Endothelial cell of umbilical vein (primary cell): Measurements from ENCODE around the gene DYNC1LI1. TPM values are rescaled to one million over a fixed set of nuclear protein-coding genes. Genes with fewer than 3 reads are reported as not detected.

Source experiments
- BruUV-seq: library from RNA; stranded (reverse); fragments of 400-500 nt; replicated peaks from 2 replicates; lab custom pipeline; 2021; lab: Mats Ljungman, UMichigan
- CTCF ChIA-PET: fragments of 300-600, 350-600 bp; sonication (Branson Sonifier 250); formaldehyde crosslinking; loops from one replicate; lab custom pipeline; 2021; ENCODE audit warnings: antibody characterized with exemption, inconsistent platforms; lab: Charles Lee
- POLR2A ChIA-PET: fragments of 300-600, 350-600 bp; sonication (Branson Sonifier 250); formaldehyde crosslinking; loops from one replicate; lab custom pipeline; 2021; ENCODE audit warnings: antibody characterized with exemption, inconsistent platforms; lab: Charles Lee
- DNase-seq: peaks from one replicate; pipeline ENCODE4 v3.0.0-alpha.2; 2011; ENCODE audit warnings: low read depth, low spot score
- FAIRE-seq: peaks from 2 replicates; lab custom pipeline; 2011; peaks lifted over from hg19 to GRCh38; lab: Jason Lieb, UNC
- H2AFZ ChIP-seq: 2 replicates; pipeline ENCODE4 v1.6.0; 2012; ENCODE audit warnings: low read depth, low read length, control low read depth, inconsistent platforms
- H3K27ac ChIP-seq: 2 replicates; pipeline ENCODE4 v1.5.1; 2011; ENCODE audit warnings: low read depth, mild to moderate bottlenecking, control low read depth, low read length, moderate library complexity; ENCODE audit not compliant: insufficient read depth
- H3K27me3 ChIP-seq, 2 experiments: 2 replicates each; pipeline versions ENCODE4 v1.6.0 to v1.6.1; 2011; ENCODE audit warnings: low read length in 2 of 2, mixed read lengths in 1 of 2; ENCODE audit not compliant: control insufficient read depth in 2 of 2, insufficient read depth in 2 of 2
- H3K36me3 ChIP-seq, 2 experiments: 2 replicates in 1 of 2; 3 replicates in 1 of 2; pipeline ENCODE4 v1.5.1; 2011; ENCODE audit warnings: low read length in 2 of 2, mild to moderate bottlenecking in 1 of 2, moderate library complexity in 1 of 2; ENCODE audit not compliant: control insufficient read depth in 2 of 2, insufficient read depth in 2 of 2; ENCODE audit errors: extremely low read depth in 1 of 2
- H3K4me1 ChIP-seq: 3 replicates; pipeline ENCODE4 v1.5.1; 2011; ENCODE audit warnings: mild to moderate bottlenecking, low read length; ENCODE audit not compliant: control insufficient read depth, insufficient read depth; ENCODE audit errors: extremely low read depth
- H3K4me2 ChIP-seq: 2 replicates; pipeline ENCODE4 v1.6.1; 2011; ENCODE audit warnings: low read length, control low read depth, mixed read lengths; ENCODE audit not compliant: insufficient read depth
- H3K4me3 ChIP-seq, 3 experiments: fragments of 200-600 bp in 1 of 3; sonication (generic), shearing (Covaris generic) in 1 of 3; replicated peaks in 1 of 3; 2 replicates each; pipeline ENCODE4 v1.5.1; 2011 to 2016; ENCODE audit warnings: control low read depth in 3 of 3, low read length in 3 of 3, mild to moderate bottlenecking in 2 of 3, inconsistent platforms in 1 of 3, low read depth in 1 of 3, moderate library complexity in 1 of 3; ENCODE audit not compliant: insufficient read depth in 1 of 3
- H3K79me2 ChIP-seq: 2 replicates; pipeline ENCODE4 v1.6.0; 2012; ENCODE audit warnings: low read length, inconsistent platforms; ENCODE audit not compliant: control insufficient read depth, insufficient read depth
- H3K9ac ChIP-seq: replicated peaks from 2 replicates; pipeline ENCODE3; 2011; ENCODE audit warnings: low read length, control low read depth; ENCODE audit not compliant: insufficient read depth; ENCODE audit errors: extremely low read depth
- H3K9me1 ChIP-seq: replicated peaks from 3 replicates; pipeline ENCODE4 v1.6.0; 2011; ENCODE audit warnings: mild to moderate bottlenecking, low read length; ENCODE audit not compliant: control insufficient read depth, insufficient read depth; ENCODE audit errors: extremely low read depth
- H3K9me3 ChIP-seq: replicated peaks from 2 replicates; pipeline ENCODE4 v1.5.1; 2012; ENCODE audit warnings: low read length, inconsistent platforms; ENCODE audit not compliant: control insufficient read depth, insufficient read depth
- H4K20me1 ChIP-seq: replicated peaks from 2 replicates; pipeline ENCODE3; 2011; ENCODE audit warnings: mild to moderate bottlenecking, low read length; ENCODE audit not compliant: control insufficient read depth, insufficient read depth; ENCODE audit errors: extremely low read depth
- CTCF ChIP-seq, 2 donors: IDR thresholded peaks; 1 replicate in 1 of 2; 2 replicates in 1 of 2; pipeline ENCODE4 v1.5.1; 2011; ENCODE audit warnings: low read length in 2 of 2, mild to moderate bottlenecking in 2 of 2, moderate library complexity in 2 of 2, control low read depth in 1 of 2, inconsistent platforms in 1 of 2, low read depth in 1 of 2; ENCODE audit not compliant: insufficient read depth in 1 of 2; ENCODE audit errors: extremely low read depth in 1 of 2
- EZH2 ChIP-seq: IDR thresholded peaks from 2 replicates; pipeline ENCODE4 v1.6.1; 2012; ENCODE audit warnings: borderline replicate concordance, low read depth, mild to moderate bottlenecking, moderate library complexity, low read length, inconsistent platforms; ENCODE audit not compliant: severe bottlenecking
- FOS ChIP-seq: IDR thresholded peaks from 2 replicates; pipeline ENCODE4 v1.6.1; 2011; ENCODE audit warnings: mild to moderate bottlenecking, low read length, moderate library complexity, borderline replicate concordance; ENCODE audit not compliant: insufficient read depth
- GATA2 ChIP-seq: IDR thresholded peaks from 2 replicates; pipeline ENCODE4 v1.7.0; 2011; ENCODE audit warnings: low read depth, mild to moderate bottlenecking, moderate library complexity, mixed read lengths, low read length; ENCODE audit not compliant: insufficient read length, insufficient read depth
- JUN ChIP-seq: IDR thresholded peaks from 2 replicates; pipeline ENCODE4 v1.6.1; 2011; ENCODE audit warnings: borderline replicate concordance, low read depth; ENCODE audit not compliant: insufficient read length, insufficient read depth
- MAX ChIP-seq: IDR thresholded peaks from 2 replicates; pipeline ENCODE4 v1.6.1; 2011; ENCODE audit not compliant: insufficient read depth, insufficient read length
- POLR2A ChIP-seq: IDR thresholded peaks from 2 replicates; pipeline ENCODE4 v1.6.1; 2012; ENCODE audit warnings: low read depth, mild to moderate bottlenecking, control low read depth, low read length
- POLR2AphosphoS5 ChIP-seq: IDR thresholded peaks from 2 replicates; pipeline ENCODE4 v1.6.1; 2012; ENCODE audit warnings: low read depth, mild to moderate bottlenecking, control low read depth, low read length, moderate library complexity; ENCODE audit not compliant: insufficient read depth
- dilution Hi-C: fragments of 300-500 bp; cut with MboI; formaldehyde crosslinking; loops from one replicate; pipeline ENCODE4 v1.15.0; 2019; ENCODE audit warnings: low sequenced_read_pairs; ENCODE audit not compliant: extremely low pct_ligation_motif_present
- intact Hi-C: fragments of 100-400 bp; cut with micrococcal nuclease; formaldehyde crosslinking; loops from one replicate; pipeline ENCODE4 v1.10.0; 2022
- polyA plus RNA-seq, 4 experiments: library from polyadenylated mRNA; depleted of rRNA in 3 of 4; stranded (reverse) in 3 of 4; unstranded in 1 of 4; fragments of >200 nt; gene quantifications; 2 replicates each; pipeline versions ENCODE4 v1.2.1 to v1.2.3, GENCODE V29; 2011 to 2012; ENCODE audit warnings: missing spikeins in 1 of 4
- total RNA-seq: library from RNA; stranded (reverse); gene quantifications from 2 replicates; pipeline ENCODE4 v1.2.3, GENCODE V29; 2021

Gene DYNC1LI1
- total and polyA plus RNA-seq, 2 donors (not counting 3 experiments of a cell fraction or from before 2014, with no cell fraction given): 14.9 to 47.6 TPM

DNA sequence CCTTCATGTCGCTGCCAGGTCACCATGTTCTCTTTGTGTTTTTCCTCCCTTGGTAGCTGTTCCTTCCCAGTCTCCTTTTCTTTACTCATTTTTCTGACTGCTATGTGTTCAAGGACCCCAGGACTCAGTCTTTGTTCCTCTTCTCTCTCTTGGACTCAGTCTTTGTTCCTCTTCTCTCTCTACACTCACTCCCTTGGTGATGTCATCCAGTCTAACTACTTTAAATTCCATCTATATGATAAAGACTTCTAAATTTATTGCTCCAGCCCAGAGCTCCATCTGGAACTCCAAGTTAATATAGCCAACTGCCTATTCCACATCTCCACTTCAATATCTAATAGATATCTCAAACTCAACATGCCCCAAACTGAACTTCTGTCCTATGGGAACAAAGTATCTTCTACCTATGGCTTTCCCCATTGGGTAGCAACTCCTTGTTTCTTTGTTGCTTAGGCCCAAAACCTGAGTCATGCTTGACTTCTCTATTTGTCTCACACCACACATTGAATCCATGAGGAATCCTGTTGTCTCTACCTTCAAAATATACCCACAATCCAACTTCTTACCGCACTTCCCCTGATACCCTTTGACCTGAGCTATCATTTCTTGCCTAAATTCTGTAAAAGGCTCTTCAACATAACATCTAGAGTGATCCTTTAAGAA lies 4.9 kb upstream of the DYNC1LI1 start:
- DNase-seq (no peak), FAIRE-seq (no peak)
- no peaks in the 10 kb centered on the region for H3K9me1 ChIP-seq
- H3K4me1 ChIP-seq: peaks cover 7% of the 10 kb centered on the region
- no peak overlapping the region for H3K9ac ChIP-seq
- dilution Hi-C loops: no loop called here
- no peak overlapping the region for H3K4me2 ChIP-seq
- no peak overlapping the region for H2AFZ ChIP-seq
- H3K27ac ChIP-seq: no peak overlapping the region
- ChIA-PET POLR2A (no interaction called here), CTCF (no interaction called here)
- BruUV-seq: no TSS peak
- no peaks in the 10 kb centered on the region for H3K36me3 ChIP-seq
- no peak overlapping the region for H3K4me3 ChIP-seq
- intact Hi-C loops: no loop called here
- no peaks in the 10 kb centered on the region for H3K27me3 ChIP-seq
- no peaks in the 10 kb centered on the region for H3K9me3 ChIP-seq
- H4K20me1 ChIP-seq: no peaks in the 10 kb centered on the region
- TF ChIP-seq JUN: no peak
- TF ChIP-seq MAX: no peak
- no peak for TF ChIP-seq FOS
- no peak for TF ChIP-seq POLR2AphosphoS5
- no peak for TF ChIP-seq EZH2
- no peaks in the 10 kb centered on the region for H3K79me2 ChIP-seq

- TSS peak; percentile 66 for BruUV-seq
- Histone ChIP-seq H3K4me2 (peak overlapping the region; percentile 90), H4K20me1 (peaks cover 5% of the 10 kb centered on the region), H3K27me3 (no peaks in the 10 kb centered on the region), H3K4me1 (peaks cover 19% of the 10 kb centered on the region), H2AFZ (peak overlapping the region; percentile 62), H3K9me1 (no peaks in the 10 kb centered on the region), H3K27ac (peak overlapping the region; percentile 93), H3K9ac (peak overlapping the region; percentile 99), H3K4me3 (peak overlapping the region; percentile 78 to 99 (median 91)), H3K79me2 (peaks cover 41% of the 10 kb centered on the region), H3K9me3 (no peaks in the 10 kb centered on the region), H3K36me3 (no peaks in the 10 kb centered on the region)
- CTCF ChIA-PET: no interaction called here
- POLR2A ChIA-PET: no interaction called here
- TF ChIP-seq JUN (no peak), POLR2A (peak; percentile 2), POLR2AphosphoS5 (no peak), GATA2 (no peak), CTCF (IDR thresholded peaks at IDR 0.05; ENCODE audit: extremely low read depth in 1 of 2, insufficient read depth in 1 of 2, low read depth in 1 of 2, low read length in 2 of 2) (no peak)
- DNase-seq (no peak), FAIRE-seq (no peak)
- intact Hi-C loops: loop anchor here (2.0 to 5.0 kb wide), 5 partner anchors 68 to 332 kb away; partner anchors contain the start of genes CMTM6, CMTM7 and CMTM8
- dilution Hi-C loops: no loop called here
These were observed 481 bp upstream of the DYNC1LI1 start for GRCh38 chr3:32571192-32571485.
